HFFc6 (cell line): Measurements from ENCODE around the gene TOMM40L. TPM values are rescaled to one million over a fixed set of nuclear protein-coding genes. Genes with fewer than 3 reads are reported as not detected.

Source experiments
- DNase-seq: peaks from one replicate; pipeline ENCODE4 v3.0.0-alpha.2; 2018
- H3K27ac Mint-ChIP-seq: 2 replicates; pipeline ENCODE4 v1.8.0; 2020; ENCODE audit warnings: mild to moderate bottlenecking, mixed read lengths
- H3K27me3 Mint-ChIP-seq: 2 replicates; pipeline ENCODE4 v1.8.0; 2021; ENCODE audit warnings: mild to moderate bottlenecking, moderate library complexity, mixed read lengths; ENCODE audit not compliant: insufficient read depth
- H3K36me3 Mint-ChIP-seq: 2 replicates; pipeline ENCODE4 v1.8.0; 2021; ENCODE audit warnings: low read depth, mixed read lengths
- H3K4me1 Mint-ChIP-seq: 2 replicates; pipeline ENCODE4 v1.8.0; 2020; ENCODE audit warnings: low read depth, mixed read lengths
- H3K4me3 Mint-ChIP-seq: 2 replicates; pipeline ENCODE4 v1.8.0; 2020; ENCODE audit warnings: mild to moderate bottlenecking, moderate library complexity, mixed read lengths
- H3K9me3 Mint-ChIP-seq: 2 replicates; pipeline ENCODE4 v1.8.0; 2020; ENCODE audit warnings: mild to moderate bottlenecking, mixed read lengths
- CTCF ChIP-seq: fragments of 200-600 bp; sonication (generic); IDR thresholded peaks from 2 replicates; pipeline ENCODE4 v1.5.0; 2021; ENCODE audit warnings: antibody characterized with exemption, mild to moderate bottlenecking
- long read RNA-seq: library from polyadenylated mRNA; unstranded; transcript quantifications from one replicate; pipeline ENCODE4 v2.0.0, GENCODE V29; 2019
- total RNA-seq, 6 experiments: library from RNA; stranded (reverse); fragmentation: NEBNext Ultra II Directional; extraction: Animal tissue kit (Norgen Biotek cat#: 25700); gene quantifications; 2 replicates in 1 of 6; 3 replicates in 5 of 6; pipeline ENCODE4 v1.2.3, GENCODE V29; 2021

TOMM40L gene
- total RNA-seq: 10 to 100 TPM in 5 of 6 experiments, 1 to 10 TPM in 1; 9.8 to 13.6 (median 10.6) TPM
- long read RNA-seq, partial matches to known transcripts: 0 of 7 reads
- long read RNA-seq, other reads (novel, unspliced or antisense): 6 of 7 reads

GRCh38 chr1:161225534-161226319, at the start of gene TOMM40L:
Gene TOMM40L (plus strand): TSS chr1:161226060. CDS start chr1:161226490, 430 bp downstream.
- peak; percentile 100 for DNase-seq
- Mint-ChIP-seq H3K36me3 (peaks cover 5% of the 10 kb centered on the region; the same call in 1 of the 2 replicates), H3K4me1 (peaks cover 29% of the 10 kb centered on the region), H3K27ac (peak within 1 kb of the TSS; percentile 92), H3K4me3 (peak within 1 kb of the TSS; percentile 99), H3K9me3 (no peaks in the 10 kb centered on the region), H3K27me3 (peaks cover 3% of the 10 kb centered on the region)
- TF ChIP-seq CTCF: peak; percentile 78

DNA sequence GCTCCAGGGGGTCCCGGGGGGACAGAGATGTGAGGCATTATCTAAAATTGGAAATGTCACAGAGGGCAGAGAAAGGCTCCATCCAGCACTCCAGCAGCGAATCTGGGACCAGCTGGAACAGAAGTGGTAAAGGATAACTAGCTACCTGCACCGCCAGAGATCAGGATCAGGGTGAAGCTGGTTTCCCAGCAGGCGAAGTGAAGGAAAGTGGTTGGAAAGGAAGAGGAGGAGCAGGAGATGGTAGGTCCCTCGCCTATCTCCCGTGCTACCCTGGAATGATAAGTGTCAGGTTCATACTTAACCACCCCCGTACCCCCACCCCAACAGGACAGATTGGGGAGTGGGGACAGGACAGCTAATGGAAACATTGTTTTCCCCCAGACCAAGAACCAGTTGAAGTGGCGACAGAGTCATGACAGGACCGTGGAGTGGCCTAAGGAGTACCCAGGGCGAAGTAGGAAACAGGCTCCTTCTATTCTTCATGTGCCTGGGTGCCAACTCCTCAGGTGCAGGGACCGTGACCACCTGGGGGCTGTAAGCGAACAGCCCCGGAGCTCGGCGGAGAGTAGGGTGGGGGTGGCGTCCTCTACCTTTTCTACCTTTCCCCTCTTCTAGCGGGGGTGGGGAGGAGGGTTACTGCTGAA, 49.3 kb upstream of the TOMM40L start:
- H3K27me3 Mint-ChIP-seq: peaks cover 3% of the 10 kb centered on the region
- no peak for TF ChIP-seq CTCF
- H3K4me1 Mint-ChIP-seq: peaks cover 47% of the 10 kb centered on the region
- no peak for DNase-seq
- H3K9me3 Mint-ChIP-seq: no peaks in the 10 kb centered on the region; the same call in 1 of the 2 replicates
- H3K27ac Mint-ChIP-seq: peak overlapping the region; percentile 98
- H3K36me3 Mint-ChIP-seq: peaks cover 26% of the 10 kb centered on the region
- peak overlapping the region; percentile 99 for H3K4me3 Mint-ChIP-seq

DNA sequence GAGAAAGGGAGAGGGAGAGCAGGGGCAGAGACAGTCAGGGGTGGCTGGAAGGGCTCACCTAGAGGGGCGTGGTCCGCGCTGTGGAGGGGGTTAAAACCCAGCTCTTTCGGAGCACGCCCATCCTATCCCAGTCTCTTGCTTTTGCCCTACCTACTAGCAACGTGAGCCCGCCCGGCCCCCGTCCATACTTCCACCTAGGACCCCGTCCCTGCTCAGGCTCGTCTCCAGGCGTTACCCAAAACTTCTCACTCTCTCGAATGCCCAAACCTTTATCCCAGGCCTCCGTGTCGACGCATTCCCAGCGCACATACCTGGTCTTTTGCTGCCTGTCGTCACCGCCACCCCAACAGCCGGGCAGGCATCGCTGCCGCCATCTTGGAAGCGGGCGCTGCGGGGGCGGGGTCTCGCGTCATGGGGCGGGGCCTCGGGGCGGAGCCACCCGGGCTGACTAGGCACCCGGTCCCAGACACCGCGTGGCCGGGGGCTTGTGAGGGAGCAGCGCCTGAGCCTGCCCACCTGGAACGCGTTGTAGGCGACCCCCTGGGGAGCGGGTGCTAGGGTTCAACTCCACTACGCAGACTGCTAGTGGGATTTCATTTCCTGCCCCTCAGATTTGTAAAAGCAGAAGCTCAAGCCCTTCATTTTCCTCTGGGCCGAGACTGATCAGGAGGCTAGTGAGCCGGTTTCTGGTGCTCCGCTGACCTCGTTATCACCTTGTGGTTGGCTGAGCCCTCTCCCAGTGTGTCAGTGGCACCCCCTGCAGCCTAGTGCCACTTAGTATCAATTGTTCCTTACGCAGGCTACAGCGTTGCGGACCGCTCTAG, 48.5 kb upstream of the TOMM40L start, which contains the start of gene B4GALT3:
B4GALT3 (minus strand) TSS at position 396 of the 824 bp plus-strand sequence. CDS start 1,447 bp downstream, outside the sequence.
- Mint-ChIP-seq H3K9me3 (no peaks in the 10 kb centered on the region; the same call in 1 of the 2 replicates), H3K4me1 (peaks cover 49% of the 10 kb centered on the region)
- DNase-seq: peak; percentile 64

DNA sequence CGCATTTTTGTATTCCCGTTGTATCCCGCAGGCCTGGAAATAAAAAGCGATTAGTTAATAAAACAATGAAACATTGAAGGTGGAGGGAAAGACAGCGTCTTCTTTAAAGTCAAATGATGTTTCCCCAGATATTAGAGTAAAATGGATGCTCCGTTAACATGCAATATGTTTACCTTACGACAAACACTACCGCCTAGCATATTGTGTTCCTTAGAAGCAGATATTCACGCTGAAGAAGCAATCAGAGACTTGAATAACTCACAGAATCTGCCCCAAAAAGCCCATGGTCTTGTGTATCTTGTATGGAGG, 48.0 kb upstream of the TOMM40L start:
- DNase-seq: no peak
- peaks cover 3% of the 10 kb centered on the region for H3K27me3 Mint-ChIP-seq
- peaks cover 49% of the 10 kb centered on the region for H3K4me1 Mint-ChIP-seq
- H3K4me3 Mint-ChIP-seq: peak overlapping the region; percentile 99
- peaks cover 22% of the 10 kb centered on the region for H3K36me3 Mint-ChIP-seq
- peak; percentile 10; the same call in 1 of the 2 replicates for TF ChIP-seq CTCF
- peak overlapping the region; percentile 98 for H3K27ac Mint-ChIP-seq
- no peaks in the 10 kb centered on the region; the same call in 1 of the 2 replicates for H3K9me3 Mint-ChIP-seq

More for the DNA sequence above, 48.5 kb upstream of the TOMM40L start, which contains the start of gene B4GALT3:
- peak within 1 kb of the TSS; percentile 99 for H3K4me3 Mint-ChIP-seq
- peaks cover 26% of the 10 kb centered on the region for H3K36me3 Mint-ChIP-seq
- H3K27me3 Mint-ChIP-seq: peaks cover 3% of the 10 kb centered on the region
- peak within 1 kb of the TSS; percentile 98 for H3K27ac Mint-ChIP-seq
- TF ChIP-seq CTCF: peak; percentile 39

- peaks cover 10% of the 10 kb centered on the region for H3K36me3 Mint-ChIP-seq
- H3K27ac Mint-ChIP-seq: no peak overlapping the region; the same call in 1 of the 2 replicates
- H3K4me1 Mint-ChIP-seq: peaks cover 44% of the 10 kb centered on the region
- no peak overlapping the region for H3K4me3 Mint-ChIP-seq
- no peak for DNase-seq
- H3K27me3 Mint-ChIP-seq: peaks cover 3% of the 10 kb centered on the region
- no peak for TF ChIP-seq CTCF
- H3K9me3 Mint-ChIP-seq: no peaks in the 10 kb centered on the region; the same call in 1 of the 2 replicates
These were observed 46.2 kb upstream of the TOMM40L start for GRCh38 chr1:161179698-161180097.
